MCF 10A (cell line): Measurements from ENCODE around the gene PHF21A. TPM values are rescaled to one million over a fixed set of nuclear protein-coding genes. Genes with fewer than 3 reads are reported as not detected.

Experiments
- BruUV-seq: library from RNA; stranded (reverse); fragments of 400-500 nt; replicated peaks from 2 replicates; lab custom pipeline; 2021; lab: Mats Ljungman, UMichigan
- CTCF ChIA-PET: fragments of 300-600 bp; sonication (Branson Sonifier 250); formaldehyde crosslinking; extraction: SDS; loops from one replicate; lab custom pipeline; 2021; ENCODE audit warnings: antibody characterized with exemption, inconsistent platforms; lab: Yijun Ruan, JAX
- POLR2A ChIA-PET: fragments of 300-600, 350-650 bp; sonication (Branson Sonifier 250); formaldehyde crosslinking; extraction: SDS; loops from one replicate; lab custom pipeline; 2020; ENCODE audit warnings: antibody characterized with exemption, inconsistent platforms; lab: Yijun Ruan, JAX
- DNase-seq: peaks from one replicate; pipeline ENCODE4 v3.0.0-alpha.2; 2018; ENCODE audit not compliant: unreplicated experiment
- H3K27ac Mint-ChIP-seq: one replicate; pipeline ENCODE4 v1.8.0; 2022; ENCODE audit warnings: mild to moderate bottlenecking, low read depth, mixed read lengths; ENCODE audit not compliant: unreplicated experiment
- H3K27me3 Mint-ChIP-seq: one replicate; pipeline ENCODE4 v1.8.0; 2022; ENCODE audit warnings: mixed read lengths; ENCODE audit not compliant: insufficient read depth, unreplicated experiment
- H3K36me3 Mint-ChIP-seq: one replicate; pipeline ENCODE4 v1.8.0; 2022; ENCODE audit warnings: mild to moderate bottlenecking, moderate library complexity, mixed read lengths; ENCODE audit not compliant: insufficient read depth, unreplicated experiment
- H3K4me1 Mint-ChIP-seq: one replicate; pipeline ENCODE4 v1.8.0; 2022; ENCODE audit warnings: mixed read lengths; ENCODE audit not compliant: insufficient read depth, unreplicated experiment
- H3K4me3 Mint-ChIP-seq: one replicate; pipeline ENCODE4 v1.8.0; 2022; ENCODE audit warnings: mild to moderate bottlenecking, moderate library complexity, mixed read lengths; ENCODE audit not compliant: unreplicated experiment
- H3K9me3 Mint-ChIP-seq: one replicate; pipeline ENCODE4 v1.8.0; 2022; ENCODE audit warnings: mixed read lengths; ENCODE audit not compliant: unreplicated experiment
- CTCF ChIP-seq: fragments of 200-600 bp; IDR thresholded peaks from one replicate; pipeline ENCODE4 v1.8.0; 2022; ENCODE audit warnings: antibody characterized with exemption, mild to moderate bottlenecking; ENCODE audit not compliant: unreplicated experiment
- intact Hi-C: fragments of 100-400 bp; cut with micrococcal nuclease; formaldehyde crosslinking; loops from 2 replicates; pipeline ENCODE4 v1.14.1; 2022
- total RNA-seq: library from RNA; stranded (reverse); gene quantifications from 2 replicates; pipeline ENCODE4 v1.2.3, GENCODE V29; 2022

Gene PHF21A
- total RNA-seq, 1 experiment from 2014 or later = 37.6 TPM

- DNase-seq = no peak
- BruUV-seq = no TSS peak
- POLR2A ChIA-PET = interaction anchor here (0.7 kb wide), 1 partner anchor 23 kb away, joined by 3 read pairs; no protein-coding TSS in a partner anchor
- TF ChIP-seq CTCF = no peak
- H3K36me3 Mint-ChIP-seq = no peaks in the 10 kb centered on the region
- CTCF ChIA-PET = no interaction called here
- H3K4me3 Mint-ChIP-seq = no peak overlapping the region
- H3K27me3 Mint-ChIP-seq = no peaks in the 10 kb centered on the region
- intact Hi-C loops = no loop called here
- no peaks in the 10 kb centered on the region for H3K9me3 Mint-ChIP-seq
- no peaks in the 10 kb centered on the region for H3K4me1 Mint-ChIP-seq
- no peak overlapping the region for H3K27ac Mint-ChIP-seq
These were observed 61.2 kb downstream of the PHF21A start for GRCh38 chr11:46060013-46060412.

GRCh38 chr11:46057489-46057888 is 63.8 kb downstream of the PHF21A start:
- Mint-ChIP-seq H3K27ac (no peak overlapping the region), H3K4me1 (no peaks in the 10 kb centered on the region), H3K4me3 (no peak overlapping the region), H3K9me3 (no peaks in the 10 kb centered on the region), H3K36me3 (peaks cover 7% of the 10 kb centered on the region), H3K27me3 (no peaks in the 10 kb centered on the region)
- TF ChIP-seq CTCF = no peak
- DNase-seq = no peak
- intact Hi-C loops = no loop called here
- ChIA-PET POLR2A (no interaction called here), CTCF (no interaction called here)
- no TSS peak for BruUV-seq

GRCh38 chr11:46055371-46055770 is 65.9 kb downstream of the PHF21A start:
- POLR2A ChIA-PET = interaction anchor here (0.7 kb wide), 1 partner anchor 8 kb away, joined by 3 read pairs; no protein-coding TSS in a partner anchor
- CTCF ChIA-PET = no interaction called here

GRCh38 chr11:46051102-46051501 is 70.2 kb downstream of the PHF21A start:
- intact Hi-C loops = no loop called here
- H3K4me3 Mint-ChIP-seq = no peak overlapping the region
- H3K27me3 Mint-ChIP-seq = no peaks in the 10 kb centered on the region
- H3K27ac Mint-ChIP-seq = peak overlapping the region; percentile 14
- peaks cover 17% of the 10 kb centered on the region for H3K36me3 Mint-ChIP-seq
- TF ChIP-seq CTCF = no peak
- DNase-seq = no peak
- BruUV-seq = no TSS peak
- no peaks in the 10 kb centered on the region for H3K9me3 Mint-ChIP-seq
- peaks cover 16% of the 10 kb centered on the region for H3K4me1 Mint-ChIP-seq
- CTCF ChIA-PET = interaction anchor here (0.6 to 1.7 kb wide), 2 partner anchors 86 to 339 kb away, joined by 4 to 5 read pairs; no protein-coding TSS in a partner anchor
- POLR2A ChIA-PET = interaction anchor here (1.0 to 1.4 kb wide), 2 partner anchors 14 to 55 kb away, joined by 3 to 4 read pairs; no protein-coding TSS in a partner anchor

More at GRCh38 chr11:46055371-46055770, 65.9 kb downstream of the PHF21A start:
- peak; percentile 8 for DNase-seq
- no TSS peak for BruUV-seq
- Mint-ChIP-seq H3K4me1 (peaks cover 2% of the 10 kb centered on the region), H3K36me3 (peaks cover 12% of the 10 kb centered on the region), H3K27me3 (no peaks in the 10 kb centered on the region), H3K27ac (no peak overlapping the region), H3K4me3 (no peak overlapping the region), H3K9me3 (no peaks in the 10 kb centered on the region)
- no peak for TF ChIP-seq CTCF
- intact Hi-C loops = no loop called here
